Measurements from ENCODE around the gene IL1RAPL1.

DNA sequence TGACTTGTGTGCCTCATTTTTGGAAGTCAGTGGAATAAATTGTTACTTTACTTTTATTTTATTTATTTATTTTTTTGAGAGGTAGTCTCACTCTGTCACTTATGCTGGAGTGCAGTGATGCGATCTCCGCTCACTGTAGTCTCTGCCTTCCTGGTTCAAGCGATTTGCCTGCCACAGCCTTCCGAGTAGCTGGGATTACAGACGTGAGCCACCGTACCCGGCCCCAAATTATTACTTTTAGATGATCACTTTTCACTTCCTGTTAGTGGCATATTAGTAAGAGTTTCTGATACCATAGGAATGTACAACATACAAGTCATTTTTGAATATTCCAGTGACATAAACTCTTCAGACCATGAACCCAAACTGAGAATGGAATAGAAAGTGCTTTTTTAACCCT, 1017.1 kb downstream of the IL1RAPL1 start:
- no peak for TF ChIP-seq PATZ1 (CRISPR knock-in tag; IDR thresholded peaks at IDR 0.05; ENCODE audit: borderline replicate concordance)
- no peak for TF ChIP-seq SNAI2 (CRISPR knock-in tag; IDR thresholded peaks at IDR 0.05)
- TF ChIP-seq ZNF565 (CRISPR knock-in tag; conservative IDR thresholded peaks at IDR 0.05; ENCODE audit: low read depth), result no peak
- no peak for TF ChIP-seq OSR1 (CRISPR knock-in tag; IDR thresholded peaks at IDR 0.05)
- no peak for TF ChIP-seq BACH2 (CRISPR knock-in tag; IDR thresholded peaks at IDR 0.05; ENCODE audit: borderline replicate concordance)
- no peak for TF ChIP-seq GLIS3 (CRISPR knock-in tag; IDR thresholded peaks at IDR 0.05)

All from SK-N-SH treated with all-trans-retinoic acid at 6 μM for 48 hours (cell line).